B cell (primary cell): ENCODE results near the gene DOCK4. TPM values are rescaled to one million over a fixed set of nuclear protein-coding genes. Genes with fewer than 3 reads are reported as not detected.

Experiments used
- ATAC-seq: fragments of 200-7000 bp; cut with Tn5 transposase; one replicate; pipeline ENCODE4 v1.10.0; 2021; ENCODE audit warnings: low read depth, mild to moderate bottlenecking, moderate number of reproducible peaks, moderate library complexity
- CTCF ChIA-PET: fragments of 350-600 bp; sonication (Branson Sonifier 250); formaldehyde crosslinking; loops from one replicate; lab custom pipeline; 2021; ENCODE audit warnings: antibody characterized with exemption, inconsistent platforms; lab: Charles Lee
- POLR2A ChIA-PET: fragments of 350-600 bp; sonication (Branson Sonifier 250); formaldehyde crosslinking; loops from one replicate; lab custom pipeline; 2021; ENCODE audit warnings: antibody characterized with exemption; lab: Charles Lee
- DNase-seq: peaks from one replicate; pipeline ENCODE4 v3.0.0; 2013
- H2AFZ ChIP-seq: 2 replicates; pipeline ENCODE4 v1.6.1; 2012; ENCODE audit warnings: mild to moderate bottlenecking, low read depth, low read length; ENCODE audit not compliant: insufficient read depth, poor library complexity, severe bottlenecking
- H3K27ac ChIP-seq, 2 donors: 1 replicate in 1 of 2; 2 replicates in 1 of 2; pipeline ENCODE4 v1.5.1; 2012 to 2013; ENCODE audit warnings: low read length in 2 of 2, mild to moderate bottlenecking in 2 of 2, moderate library complexity in 1 of 2
- H3K27me3 ChIP-seq, 4 experiments: fragments of 200-600 bp in 1 of 4; sonication (generic) in 1 of 4; replicated peaks in 1 of 4; 1 replicate in 2 of 4; 2 replicates in 2 of 4; pipeline versions ENCODE4 v1.6.1 to v1.7.0; 2013 to 2016; ENCODE audit warnings: low read length in 3 of 4, mild to moderate bottlenecking in 2 of 4, mixed read lengths in 1 of 4, moderate library complexity in 1 of 4; ENCODE audit not compliant: insufficient read depth in 4 of 4, control insufficient read depth in 3 of 4; ENCODE audit errors: control extremely low read depth in 1 of 4
- H3K36me3 ChIP-seq, 2 experiments: replicated peaks in 1 of 2; 1 replicate in 1 of 2; 2 replicates in 1 of 2; pipeline versions ENCODE4 v1.6.1 to v1.7.1; 2013; ENCODE audit warnings: low read length in 1 of 2; ENCODE audit not compliant: insufficient read depth in 2 of 2, control insufficient read depth in 1 of 2; ENCODE audit errors: control extremely low read depth in 1 of 2, extremely low read depth in 1 of 2
- H3K4me1 ChIP-seq, 2 donors: fragments of 200-600 bp in 1 of 2; sonication (generic) in 1 of 2; 1 replicate in 1 of 2; 2 replicates in 1 of 2; pipeline versions ENCODE4 v1.5.1 to v1.6.1; 2013 to 2017; ENCODE audit warnings: low read length in 2 of 2; ENCODE audit not compliant: control insufficient read depth in 2 of 2, insufficient read depth in 2 of 2
- H3K4me2 ChIP-seq: replicated peaks from 2 replicates; pipeline ENCODE3; 2012; ENCODE audit warnings: mild to moderate bottlenecking, low read depth, low read length; ENCODE audit not compliant: poor library complexity, severe bottlenecking
- H3K4me3 ChIP-seq, 5 experiments: fragments of 200-600 bp in 1 of 5; sonication (generic) in 1 of 5; 1 replicate in 3 of 5; 2 replicates in 2 of 5; pipeline versions ENCODE4 v1.5.1 to v1.7.0; 2011 to 2016; ENCODE audit warnings: low read length in 4 of 5, mild to moderate bottlenecking in 4 of 5, low read depth in 2 of 5, control low read depth in 1 of 5, moderate library complexity in 1 of 5; ENCODE audit not compliant: insufficient read depth in 1 of 5; ENCODE audit errors: control extremely low read depth in 1 of 5, extremely low read depth in 1 of 5
- H3K79me2 ChIP-seq: fragments of 200-600 bp; sonication (generic); one replicate; pipeline ENCODE4 v1.6.0; 2016; ENCODE audit warnings: low read length; ENCODE audit not compliant: control insufficient read depth, insufficient read depth
- H3K9ac ChIP-seq: fragments of 200-600 bp; sonication (generic); 2 replicates; pipeline ENCODE4 v1.6.1; 2017; ENCODE audit warnings: mild to moderate bottlenecking, low read length, moderate library complexity
- H3K9me3 ChIP-seq, 3 donors: one replicate each; pipeline versions ENCODE4 v1.6.1 to v1.7.1; 2013; ENCODE audit warnings: low read length in 2 of 3; ENCODE audit not compliant: control insufficient read depth in 2 of 3, insufficient read depth in 1 of 3; ENCODE audit errors: control extremely low read depth in 1 of 3
- H4K20me1 ChIP-seq: 2 replicates; pipeline ENCODE4 v1.6.0; 2012; ENCODE audit warnings: mild to moderate bottlenecking, low read length; ENCODE audit not compliant: insufficient read depth, control insufficient read depth, poor library complexity, severe bottlenecking
- H3K27ac Mint-ChIP-seq: one replicate; pipeline ENCODE4 v1.8.0; 2021; ENCODE audit warnings: mixed read lengths
- H3K27me3 Mint-ChIP-seq: one replicate; pipeline ENCODE4 v1.8.0; 2021; ENCODE audit warnings: mixed read lengths
- H3K4me1 Mint-ChIP-seq: one replicate; pipeline ENCODE4 v1.8.0; 2021; ENCODE audit warnings: mixed read lengths
- H3K4me3 Mint-ChIP-seq: one replicate; pipeline ENCODE4 v1.8.0; 2021; ENCODE audit warnings: mixed read lengths
- H3K9me3 Mint-ChIP-seq: one replicate; pipeline ENCODE4 v1.8.0; 2022; ENCODE audit warnings: mixed read lengths; ENCODE audit not compliant: insufficient read depth
- CTCF ChIP-seq: fragments of 200-600 bp; IDR thresholded peaks from one replicate; pipeline ENCODE4 v1.8.0; 2022; ENCODE audit warnings: antibody characterized with exemption, mild to moderate bottlenecking
- EZH2 ChIP-seq: IDR thresholded peaks from 2 replicates; pipeline ENCODE4 v1.6.1; 2012; ENCODE audit warnings: borderline replicate concordance, low read depth, mild to moderate bottlenecking, moderate library complexity, low read length; ENCODE audit not compliant: insufficient read depth, poor library complexity, severe bottlenecking
- WGBS: methylation state at CpG from one replicate; pipeline ENCODE4 v1.1.5; 2013; ENCODE audit warnings: missing lambda C conversion rate; ENCODE audit not compliant: insufficient coverage; 5-methylcytosine and 5-hydroxymethylcytosine counted together
- intact Hi-C: fragments of 100-400 bp; cut with micrococcal nuclease; formaldehyde crosslinking; loops from one replicate; pipeline ENCODE4 v1.10.0; 2022
- polyA plus RNA-seq: library from polyadenylated mRNA; depleted of rRNA; stranded (reverse); fragments of >200 nt; gene quantifications from 2 replicates; pipeline ENCODE4 v1.2.3, GENCODE V29; 2012
- total RNA-seq, 2 donors: library from RNA; stranded (reverse); fragments of 120-200 nt in 1 of 2; gene quantifications; 1 replicate in 1 of 2; 2 replicates in 1 of 2; pipeline versions ENCODE4 v1.2.3 to v1.2.4, GENCODE V29; 2013 to 2022

Gene DOCK4
- total and polyA plus RNA-seq, 2 donors (not counting 1 experiment from before 2014, with no cell fraction given) = 0.03 to 4.1 TPM

- no peak for DNase-seq
- Histone ChIP-seq H3K36me3 (no peaks in the 10 kb centered on the region), H3K4me3 (no peak overlapping the region), H2AFZ (no peak overlapping the region), H3K4me1 (no peaks in the 10 kb centered on the region), H4K20me1 (no peaks in the 10 kb centered on the region), H3K27ac (no peak overlapping the region), H3K9ac (no peak overlapping the region), H3K79me2 (no peaks in the 10 kb centered on the region), H3K9me3 (no peaks in the 10 kb centered on the region), H3K4me2 (no peak overlapping the region), H3K27me3 (no peaks in the 10 kb centered on the region)
- Mint-ChIP-seq H3K4me3 (no peak overlapping the region), H3K27me3 (peaks cover 5% of the 10 kb centered on the region), H3K4me1 (no peaks in the 10 kb centered on the region), H3K27ac (no peak overlapping the region), H3K9me3 (no peaks in the 10 kb centered on the region)
- ATAC-seq = no peak
- WGBS = 94% methylated on average over 7 of the region's 13 CpGs
- TF ChIP-seq EZH2 = no peak
- no peak for TF ChIP-seq CTCF
- ChIA-PET CTCF (interaction anchor here (0.7 to 2.3 kb wide), 5 partner anchors 9 to 1692 kb away, joined by 3 to 8 read pairs (median 4); no protein-coding TSS in a partner anchor), POLR2A (no interaction called here)
- intact Hi-C loops = loop anchor here (10.0 kb wide), 1 partner anchor 406 kb away; no protein-coding TSS in a partner anchor
Observed at GRCh38 chr7:111730476-111731300, 475.5 kb downstream of the DOCK4 start.

GRCh38 chr7:111730057-111730456 lies 476.1 kb downstream of the DOCK4 start:
- H3K79me2 ChIP-seq = no peaks in the 10 kb centered on the region
- H3K9ac ChIP-seq = no peak overlapping the region
- H3K4me1 Mint-ChIP-seq = no peaks in the 10 kb centered on the region
- no peaks in the 10 kb centered on the region for H3K36me3 ChIP-seq
- H4K20me1 ChIP-seq = no peaks in the 10 kb centered on the region
- intact Hi-C loops = loop anchor here (10.0 kb wide), 1 partner anchor 405 kb away; no protein-coding TSS in a partner anchor
- CTCF ChIA-PET = interaction anchor here (1.6 to 2.1 kb wide), 2 partner anchors 9 to 12 kb away, joined by 3 to 4 read pairs; no protein-coding TSS in a partner anchor
- no peak for TF ChIP-seq CTCF
- no peak for TF ChIP-seq EZH2
- no CpG with 5 or more reads among the region's 6 CpGs for WGBS
- no peak overlapping the region for H3K4me3 Mint-ChIP-seq
- H3K4me2 ChIP-seq = no peak overlapping the region
- POLR2A ChIA-PET = no interaction called here
- H3K9me3 Mint-ChIP-seq = no peaks in the 10 kb centered on the region
- H3K4me1 ChIP-seq = no peaks in the 10 kb centered on the region
- H3K27ac Mint-ChIP-seq = no peak overlapping the region
- no peaks in the 10 kb centered on the region for H3K27me3 ChIP-seq
- DNase-seq = no peak
- peaks cover 3% of the 10 kb centered on the region for H3K27me3 Mint-ChIP-seq
- H2AFZ ChIP-seq = no peak overlapping the region
- ATAC-seq = no peak
- no peak overlapping the region for H3K27ac ChIP-seq
- H3K9me3 ChIP-seq = no peaks in the 10 kb centered on the region
- no peak overlapping the region for H3K4me3 ChIP-seq
